AG10803 (cell line): ENCODE measurements around the gene UBE2F.
"Not testable (repeated sequence)": the region's sequence is repeated elsewhere in the genome, so short reads cannot be mapped to it uniquely, and the experiment has no call there.

ENCODE experiments used
- DNase-seq: peaks from one replicate; pipeline ENCODE4 v3.0.0; 2010; ENCODE audit warnings: low read depth
- H3K4me3 ChIP-seq: 2 replicates; pipeline ENCODE4 v1.5.1; 2011; ENCODE audit warnings: mild to moderate bottlenecking, low read length, control low read depth
- TF ChIP-seq, protein P1 (sequence below): conservative IDR thresholded peaks from 2 replicates; pipeline ENCODE4 v1.5.1; 2011; ENCODE audit warnings: mild to moderate bottlenecking, low read length, control low read depth, inconsistent platforms

Gene UBE2F

DNA sequence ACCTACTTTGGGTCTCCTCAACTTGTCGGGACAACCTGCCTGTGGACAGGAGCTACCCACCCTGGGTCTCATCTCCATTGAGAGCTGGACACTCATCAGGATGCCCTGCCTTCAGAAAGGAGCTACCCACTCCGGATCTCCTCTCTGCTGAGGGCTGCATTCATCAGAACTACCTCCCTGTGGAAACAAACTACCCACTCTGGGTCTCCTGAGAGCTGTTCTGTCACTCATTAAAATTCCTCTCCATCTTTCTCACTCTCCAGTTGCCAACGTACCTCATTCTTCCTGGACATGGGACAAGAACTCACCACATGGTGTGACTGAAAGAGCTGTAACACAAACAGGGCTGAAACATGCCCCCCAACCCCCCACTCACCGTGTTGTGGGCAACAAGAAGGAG is 22.5 kb upstream of the UBE2F start:
- no peak for DNase-seq
- TF ChIP-seq, protein P1, sequence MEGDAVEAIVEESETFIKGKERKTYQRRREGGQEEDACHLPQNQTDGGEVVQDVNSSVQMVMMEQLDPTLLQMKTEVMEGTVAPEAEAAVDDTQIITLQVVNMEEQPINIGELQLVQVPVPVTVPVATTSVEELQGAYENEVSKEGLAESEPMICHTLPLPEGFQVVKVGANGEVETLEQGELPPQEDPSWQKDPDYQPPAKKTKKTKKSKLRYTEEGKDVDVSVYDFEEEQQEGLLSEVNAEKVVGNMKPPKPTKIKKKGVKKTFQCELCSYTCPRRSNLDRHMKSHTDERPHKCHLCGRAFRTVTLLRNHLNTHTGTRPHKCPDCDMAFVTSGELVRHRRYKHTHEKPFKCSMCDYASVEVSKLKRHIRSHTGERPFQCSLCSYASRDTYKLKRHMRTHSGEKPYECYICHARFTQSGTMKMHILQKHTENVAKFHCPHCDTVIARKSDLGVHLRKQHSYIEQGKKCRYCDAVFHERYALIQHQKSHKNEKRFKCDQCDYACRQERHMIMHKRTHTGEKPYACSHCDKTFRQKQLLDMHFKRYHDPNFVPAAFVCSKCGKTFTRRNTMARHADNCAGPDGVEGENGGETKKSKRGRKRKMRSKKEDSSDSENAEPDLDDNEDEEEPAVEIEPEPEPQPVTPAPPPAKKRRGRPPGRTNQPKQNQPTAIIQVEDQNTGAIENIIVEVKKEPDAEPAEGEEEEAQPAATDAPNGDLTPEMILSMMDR: no peak

DNA sequence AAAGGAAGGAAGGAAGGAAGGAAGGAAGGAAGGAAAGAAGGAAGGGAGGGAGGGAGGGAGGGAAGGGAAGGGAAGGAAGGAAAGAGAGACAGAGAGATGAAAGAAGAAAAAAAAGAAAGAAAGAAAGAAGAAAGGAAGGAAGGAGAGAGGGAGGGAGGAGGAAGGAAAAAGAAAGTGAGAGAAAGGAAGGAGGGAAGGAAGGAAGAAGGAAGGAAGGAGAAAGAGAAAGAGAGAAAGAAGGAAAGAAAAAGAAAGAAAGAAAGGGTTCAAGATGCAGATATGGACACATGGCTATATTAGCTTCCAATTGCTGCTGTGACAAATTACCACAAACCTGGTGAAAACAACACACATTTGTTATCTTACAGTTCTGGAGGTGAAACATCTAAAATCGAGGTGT is 20.4 kb upstream of the UBE2F start:
- TF ChIP-seq, protein P1: no peak
- no peak for DNase-seq
- no peak overlapping the region for H3K4me3 ChIP-seq

More for the DNA sequence above, 22.5 kb upstream of the UBE2F start:
- H3K4me3 ChIP-seq: no peak overlapping the region

- not testable (repeated sequence) for H3K4me3 ChIP-seq, DNase-seq
Observed at GRCh38 chr2:237951354-237951753, 15.5 kb upstream of the UBE2F start.

DNA sequence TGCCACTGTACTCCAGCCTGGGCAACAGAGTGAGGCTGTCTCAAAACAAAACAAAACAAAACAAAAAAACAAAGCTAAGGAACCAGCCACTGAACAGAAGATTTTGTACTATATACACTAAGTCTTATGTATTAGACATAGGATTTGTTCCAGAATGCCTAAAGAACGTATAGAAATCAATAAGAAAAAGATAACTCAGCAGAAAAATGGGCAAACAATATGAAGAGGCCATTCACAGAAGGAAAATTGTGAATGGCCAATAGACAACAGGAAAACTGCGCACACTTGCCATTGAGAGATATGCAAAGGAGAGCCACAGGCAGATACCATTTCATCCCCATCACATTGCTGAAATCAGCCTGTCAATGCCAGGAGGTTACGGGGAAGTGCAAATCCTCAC is 14.9 kb upstream of the UBE2F start:
- H3K4me3 ChIP-seq: no peak overlapping the region
- TF ChIP-seq, protein P1: no peak
- no peak for DNase-seq

GRCh38 chr2:237952851-237953250 is 14.0 kb upstream of the UBE2F start:
- DNase-seq: no peak
- TF ChIP-seq, protein P1: no peak
- H3K4me3 ChIP-seq: no peak overlapping the region

GRCh38 chr2:237955640-237956401 is 11.0 kb upstream of the UBE2F start:
- no peak for DNase-seq
- H3K4me3 ChIP-seq: no peak overlapping the region
- TF ChIP-seq, protein P1: no peak

- DNase-seq: no peak
- TF ChIP-seq, protein P1: no peak
- H3K4me3 ChIP-seq: no peak overlapping the region
Observed at GRCh38 chr2:237956402-237956736, 10.4 kb upstream of the UBE2F start.
